GM21447 (cell line): ENCODE data around the gene ZC3H18.

Source experiments
- ATAC-seq: cut with Tn5 transposase; IDR thresholded peaks from one replicate; pipeline ENCODE4 v1.9.1; 2021; ENCODE audit not compliant: unreplicated experiment

The ZC3H18 gene

DNA sequence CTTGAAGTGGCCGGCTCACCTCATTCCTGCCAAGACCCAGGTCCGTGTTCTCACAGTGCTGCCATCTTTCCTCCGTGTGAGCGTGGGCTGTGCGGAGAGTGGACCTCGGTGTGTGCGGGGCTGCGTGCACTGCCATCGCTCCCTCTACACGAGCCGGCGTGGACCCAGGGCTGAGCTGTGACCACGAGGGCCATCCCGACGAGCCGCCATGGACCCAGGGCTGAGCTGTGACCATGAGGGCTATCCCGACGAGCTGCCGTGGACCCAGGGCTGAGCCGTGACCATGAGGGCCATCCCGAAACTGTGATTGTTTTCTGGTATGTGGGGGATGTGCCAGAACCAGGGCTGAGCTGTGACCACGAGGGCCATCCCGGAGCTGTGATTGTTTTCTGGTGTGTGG lies 101.6 kb downstream of the ZC3H18 start:
- no peak for ATAC-seq

DNA sequence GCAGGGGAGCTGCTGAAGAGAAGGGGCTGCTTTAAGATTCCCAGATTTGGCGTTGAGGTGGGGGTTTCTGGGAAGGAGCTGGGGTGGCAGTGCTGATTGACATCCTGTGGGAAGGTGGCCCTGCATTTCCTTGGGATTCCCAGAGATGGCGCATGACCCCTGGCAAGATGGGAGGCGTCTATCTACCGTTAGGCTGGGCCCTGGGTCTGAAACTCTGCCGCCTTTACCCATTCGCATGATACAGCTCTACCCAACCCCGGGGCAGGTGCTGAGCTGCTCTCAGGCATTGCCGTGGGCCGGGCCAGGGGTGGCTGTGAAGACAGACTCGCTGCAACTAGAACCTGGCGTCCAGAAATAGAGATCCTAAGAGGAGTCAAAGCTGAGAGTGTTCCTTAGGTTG lies 102.6 kb downstream of the ZC3H18 start:
- ATAC-seq = no peak

DNA sequence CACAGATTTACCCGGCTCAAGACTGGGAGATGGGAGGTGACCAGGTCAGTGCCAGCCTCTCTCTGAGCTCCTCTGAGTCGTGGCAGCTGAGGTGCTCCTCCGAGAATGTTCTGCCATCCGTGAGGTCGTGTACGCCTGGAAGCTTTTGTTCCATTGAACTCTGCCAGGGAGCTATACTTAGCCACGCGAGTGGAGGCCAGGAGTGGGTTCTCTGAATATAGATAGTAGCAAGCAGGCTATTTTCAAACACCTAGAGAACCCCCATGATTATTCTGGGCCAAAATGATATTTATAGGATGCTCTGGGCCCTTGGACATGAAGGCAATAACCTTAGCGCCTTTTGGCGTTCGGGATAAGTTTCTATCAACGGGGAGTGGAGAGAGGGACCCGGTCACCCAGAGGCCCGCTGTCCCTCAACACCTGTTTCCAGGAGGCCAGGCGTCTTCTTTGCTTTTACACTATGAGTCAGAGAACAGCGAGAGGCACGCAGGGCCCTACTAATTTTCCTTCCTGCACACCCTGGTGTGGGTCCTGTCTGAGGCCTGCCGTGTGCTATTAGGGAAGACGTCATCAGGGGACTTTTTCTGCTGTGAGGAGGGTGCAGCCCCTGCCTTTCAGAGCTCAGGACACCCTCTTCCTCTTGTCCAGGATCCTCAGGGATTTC lies 103.6 kb downstream of the ZC3H18 start:
- no peak for ATAC-seq

DNA sequence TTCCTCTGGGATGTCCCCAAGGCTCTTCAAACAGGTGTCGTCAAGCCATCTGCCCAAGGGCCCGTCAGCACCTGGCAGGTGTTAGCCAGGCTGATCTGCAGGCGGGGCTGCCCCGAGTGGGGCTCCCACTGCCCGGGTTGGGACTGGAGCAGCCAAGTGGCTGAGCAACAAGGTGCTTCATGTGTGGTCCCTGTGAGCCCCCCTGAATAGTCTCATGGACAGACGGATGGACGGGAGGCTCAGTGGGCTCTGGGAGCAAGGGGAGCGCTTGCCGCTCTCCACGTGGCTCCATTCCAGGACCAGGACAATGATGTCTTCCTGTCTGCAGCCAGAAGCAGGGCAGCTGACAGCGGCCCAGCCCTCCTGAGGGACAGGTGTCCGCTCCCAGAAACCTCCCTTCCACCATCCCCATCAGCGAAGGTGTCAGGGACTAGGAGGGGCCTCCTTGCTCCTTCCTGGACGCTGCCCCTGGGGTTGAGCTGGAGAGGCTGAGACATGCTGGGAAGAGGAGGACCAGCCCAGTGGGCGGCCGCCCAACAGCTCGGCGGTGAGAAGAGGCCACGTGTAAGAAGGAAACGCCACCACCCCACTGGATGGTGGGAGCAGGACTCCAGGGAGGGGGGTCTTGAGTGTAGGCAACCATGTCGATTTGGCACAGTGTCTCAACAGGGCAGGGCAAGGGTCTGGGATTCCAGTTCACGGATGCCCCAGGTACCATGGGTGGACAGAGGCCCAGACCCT lies 106.5 kb downstream of the ZC3H18 start:
- no peak for ATAC-seq

DNA sequence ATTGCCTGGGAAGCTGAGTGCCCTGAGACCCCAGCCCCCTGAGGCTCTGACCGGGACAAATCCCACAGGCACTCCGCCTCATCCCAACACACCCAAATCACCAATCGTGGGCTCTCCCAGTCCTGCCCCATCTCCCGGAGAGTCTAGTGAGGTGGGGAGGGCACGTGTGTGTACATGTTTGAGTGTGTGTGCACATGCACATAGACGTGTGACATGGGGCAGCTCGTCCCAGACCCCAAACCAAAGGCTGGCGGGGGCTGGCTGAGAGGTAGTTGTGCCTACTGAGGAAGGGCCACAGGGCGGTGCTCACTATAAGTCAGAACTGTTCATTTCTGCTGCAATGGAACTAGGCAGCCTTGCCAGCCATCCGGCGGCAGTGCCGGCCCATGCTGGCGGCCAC lies 107.5 kb downstream of the ZC3H18 start:
- ATAC-seq = no peak

DNA sequence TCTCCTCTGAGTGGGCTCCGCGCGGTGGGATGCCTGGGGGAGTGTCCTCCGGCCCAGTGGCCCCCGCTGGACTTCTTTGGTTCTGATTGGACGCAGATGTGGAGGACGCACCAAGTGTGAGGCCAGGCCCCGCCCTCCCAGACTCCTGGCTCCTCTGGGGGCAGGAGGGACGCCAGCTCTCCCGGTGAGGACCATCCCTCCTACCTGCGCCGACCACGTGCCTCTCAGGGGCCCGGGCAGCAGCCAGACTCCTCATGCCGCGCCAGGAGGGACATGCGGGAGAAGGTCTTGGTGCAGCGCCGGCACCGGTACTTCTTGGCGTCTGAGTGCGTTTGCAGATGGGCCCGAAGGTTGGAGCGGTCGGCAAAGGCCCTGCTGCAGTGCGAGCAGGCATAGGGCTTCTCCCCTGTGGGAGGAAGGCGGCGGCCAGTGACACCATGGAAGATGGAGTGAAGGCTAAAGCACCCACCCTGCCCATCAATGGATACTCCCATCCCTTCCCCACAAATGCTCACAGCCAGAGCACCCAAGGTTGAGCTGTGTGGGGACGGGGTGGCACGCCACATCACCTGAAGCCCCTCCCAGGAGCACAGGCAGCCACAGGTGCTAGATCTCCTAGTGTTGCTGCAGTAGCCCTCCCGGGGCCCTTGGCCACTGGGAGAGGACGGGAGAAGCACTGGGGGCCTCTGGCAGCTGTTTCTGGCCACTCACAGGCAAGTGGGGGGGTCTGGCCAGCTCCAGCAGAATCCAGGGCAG lies 108.2 kb downstream of the ZC3H18 start:
- ATAC-seq = no peak

DNA sequence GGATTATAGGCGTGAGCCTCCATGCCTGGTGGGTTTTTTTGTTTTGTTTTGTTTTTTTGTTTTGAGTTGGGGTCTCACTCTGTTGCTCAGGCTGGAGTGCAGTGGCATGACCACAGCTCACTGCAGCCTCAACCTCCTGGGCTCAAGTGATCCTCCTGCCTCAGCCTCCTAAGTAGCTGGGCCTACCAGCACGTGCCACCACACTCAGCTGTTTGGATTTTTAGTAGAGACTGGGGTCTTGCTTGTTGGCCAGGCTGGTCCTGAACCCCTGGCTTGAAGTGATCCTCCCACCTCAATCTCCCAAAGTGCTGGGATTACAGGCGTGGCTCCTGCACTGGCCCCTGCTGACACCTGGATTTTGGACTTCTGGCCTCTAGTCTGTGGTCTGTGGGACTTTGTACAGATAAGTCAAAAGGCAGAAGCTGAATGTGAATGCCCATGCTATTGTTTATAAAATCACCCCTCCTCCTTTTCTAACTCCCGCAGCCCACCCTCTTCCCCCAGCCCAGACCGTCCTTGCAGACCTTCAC lies 110.4 kb downstream of the ZC3H18 start:
- no peak for ATAC-seq

DNA sequence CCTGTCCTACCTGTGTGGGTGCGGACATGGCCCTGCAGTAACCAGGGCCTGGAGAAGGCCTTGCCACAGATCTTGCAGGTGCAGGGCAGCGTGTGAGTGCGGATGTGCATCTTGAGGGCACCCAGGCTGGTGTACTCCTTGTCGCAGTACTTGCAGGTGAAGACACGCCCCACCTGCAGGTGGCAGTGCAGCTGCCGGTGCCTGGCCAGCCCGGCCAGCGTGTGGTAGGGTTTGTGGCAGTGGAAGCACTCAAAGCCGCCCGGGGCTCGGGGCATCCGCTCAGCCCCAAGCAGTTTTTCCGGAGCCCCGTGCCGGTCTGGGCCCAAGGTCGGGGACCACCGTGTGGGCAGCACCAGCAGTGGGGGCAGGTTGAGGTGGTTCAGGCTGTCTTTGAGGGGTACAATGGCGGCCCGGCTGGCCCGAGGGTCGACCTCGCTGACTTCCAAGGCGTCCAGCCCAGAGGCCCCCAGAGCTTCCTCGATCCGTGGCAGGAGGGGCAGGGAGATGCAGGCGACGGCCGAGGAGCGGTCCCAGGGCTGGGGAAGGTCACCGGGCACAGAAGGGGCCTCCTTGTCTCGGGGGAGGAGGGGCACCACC lies 111.0 kb downstream of the ZC3H18 start:
- ATAC-seq = no peak
